HEK293 (cell line): ENCODE data around the gene PRKAR2B.
A peak's percentile ranks its signal among the peaks of the same experiment; 100 is the strongest.

Experiments
- CTCF ChIA-PET: fragments of 350-600 bp; formaldehyde crosslinking; extraction: SDS; loops from one replicate; lab custom pipeline; 2021; ENCODE audit warnings: antibody characterized with exemption; lab: Yijun Ruan, JAX
- POLR2A ChIA-PET: fragments of 300-600 bp; formaldehyde crosslinking; extraction: SDS; loops from one replicate; lab custom pipeline; 2020; ENCODE audit warnings: antibody characterized with exemption, inconsistent platforms; lab: Yijun Ruan, JAX
- H3K27ac ChIP-seq: fragments of 200-500 bp; sonication (Bioruptor generic); 2 replicates; pipeline ENCODE4 v1.5.1; 2014; ENCODE audit warnings: low read depth, low read length, control low read depth, inconsistent platforms; ENCODE audit errors: extremely low read depth
- H3K36me3 ChIP-seq, 2 experiments: fragments of 200-500 bp in 1 of 2; sonication (Bioruptor generic) in 1 of 2; 1 replicate in 1 of 2; 2 replicates in 1 of 2; pipeline ENCODE4 v1.5.1; 2014 to 2017; ENCODE audit warnings: inconsistent platforms in 2 of 2, low read length in 2 of 2; ENCODE audit not compliant: control insufficient read depth in 2 of 2, insufficient read depth in 1 of 2
- H3K4me1 ChIP-seq: fragments of 200-500 bp; sonication (Bioruptor generic); 2 replicates; pipeline ENCODE4 v1.5.1; 2014; ENCODE audit warnings: mild to moderate bottlenecking, low read length, inconsistent platforms; ENCODE audit not compliant: control insufficient read depth, insufficient read depth
- H3K4me3 ChIP-seq: 2 replicates; pipeline ENCODE4 v1.5.1; 2011; ENCODE audit warnings: low read depth, mild to moderate bottlenecking, control low read depth, low read length, moderate library complexity
- H3K9me3 ChIP-seq: fragments of 200-500 bp; sonication (Bioruptor generic); 2 replicates; pipeline ENCODE4 v1.5.1; 2014; ENCODE audit warnings: low read depth, low read length, inconsistent platforms; ENCODE audit not compliant: control insufficient read depth, insufficient read depth
- BCL6B ChIP-seq: fragments of 450-650 bp; formaldehyde crosslinking; IDR thresholded peaks from 2 replicates; pipeline ENCODE4 v1.5.1; 2017; ENCODE audit warnings: missing biosample characterization, missing genetic modification characterization
- CTCF ChIP-seq: fragments of 450-650 bp; formaldehyde crosslinking; IDR thresholded peaks from 2 replicates; pipeline ENCODE4 v1.5.1; 2016; ENCODE audit warnings: missing biosample characterization, missing genetic modification characterization
- HOXC10 ChIP-seq: sonication (generic); formaldehyde crosslinking; IDR thresholded peaks from 2 replicates; pipeline ENCODE4 v1.8.1; 2023; ENCODE audit warnings: mild to moderate bottlenecking, missing genetic modification reagents
- KLF8 ChIP-seq: fragments of 450-650 bp; formaldehyde crosslinking; IDR thresholded peaks from 2 replicates; pipeline ENCODE4 v1.5.1; 2016; ENCODE audit warnings: missing biosample characterization, missing genetic modification characterization
- PRDM1 ChIP-seq: fragments of 450-650 bp; formaldehyde crosslinking; IDR thresholded peaks from 2 replicates; pipeline ENCODE4; 2016; ENCODE audit warnings: missing biosample characterization, missing genetic modification characterization
- SALL2 ChIP-seq: fragments of 450-650 bp; formaldehyde crosslinking; IDR thresholded peaks from 2 replicates; pipeline ENCODE4 v1.5.0; 2017; ENCODE audit warnings: missing biosample characterization, mild to moderate bottlenecking, missing genetic modification characterization, borderline replicate concordance
- SP2 ChIP-seq: fragments of 450-650 bp; formaldehyde crosslinking; IDR thresholded peaks from 2 replicates; pipeline ENCODE4 v1.5.1; 2016; ENCODE audit warnings: missing biosample characterization, missing genetic modification characterization
- SP3 ChIP-seq: fragments of 450-650 bp; formaldehyde crosslinking; IDR thresholded peaks from 2 replicates; pipeline ENCODE4 v1.5.1; 2016; ENCODE audit warnings: missing biosample characterization, missing genetic modification characterization
- ZBTB10 ChIP-seq: fragments of 450-650 bp; formaldehyde crosslinking; IDR thresholded peaks from 2 replicates; pipeline ENCODE4 v1.5.1; 2016; ENCODE audit warnings: missing biosample characterization, missing genetic modification characterization
- ZFHX2 ChIP-seq: fragments of 450-650 bp; formaldehyde crosslinking; conservative IDR thresholded peaks from 2 replicates; pipeline ENCODE4 v1.5.1; 2016; ENCODE audit warnings: missing biosample characterization, missing genetic modification characterization
- ZNF132 ChIP-seq: fragments of 450-650 bp; formaldehyde crosslinking; IDR thresholded peaks from 2 replicates; pipeline ENCODE4 v1.5.1; 2017; ENCODE audit warnings: missing biosample characterization, missing genetic modification characterization, borderline replicate concordance
- ZNF174 ChIP-seq: fragments of 450-650 bp; formaldehyde crosslinking; IDR thresholded peaks from 2 replicates; pipeline ENCODE4 v1.5.0; 2017; ENCODE audit warnings: missing biosample characterization, mild to moderate bottlenecking, missing genetic modification characterization
- ZNF2 ChIP-seq: fragments of 450-650 bp; formaldehyde crosslinking; IDR thresholded peaks from 2 replicates; pipeline ENCODE4 v1.5.1; 2016; ENCODE audit warnings: missing biosample characterization, missing genetic modification characterization
- ZNF211 ChIP-seq: fragments of 450-650 bp; formaldehyde crosslinking; IDR thresholded peaks from 2 replicates; pipeline ENCODE4 v1.5.1; 2016; ENCODE audit warnings: low read depth, missing biosample characterization, missing genetic modification characterization
- ZNF239 ChIP-seq: fragments of 450-650 bp; formaldehyde crosslinking; IDR thresholded peaks from 2 replicates; pipeline ENCODE4 v1.5.1; 2016; ENCODE audit warnings: missing biosample characterization, missing genetic modification characterization
- ZNF24 ChIP-seq: fragments of 450-650 bp; formaldehyde crosslinking; IDR thresholded peaks from 2 replicates; pipeline ENCODE4 v1.5.1; 2016; ENCODE audit warnings: missing biosample characterization, missing genetic modification characterization
- ZNF324 ChIP-seq: fragments of 450-650 bp; formaldehyde crosslinking; IDR thresholded peaks from 2 replicates; pipeline ENCODE4 v1.5.1; 2016; ENCODE audit warnings: missing biosample characterization, missing genetic modification characterization
- ZNF335 ChIP-seq: fragments of 450-650 bp; formaldehyde crosslinking; conservative IDR thresholded peaks from 2 replicates; pipeline ENCODE4 v1.5.1; 2016; ENCODE audit warnings: missing biosample characterization, missing genetic modification characterization
- ZNF362 ChIP-seq: fragments of 450-650 bp; formaldehyde crosslinking; IDR thresholded peaks from 2 replicates; pipeline ENCODE4 v1.5.1; 2016; ENCODE audit warnings: missing biosample characterization, missing genetic modification characterization
- ZNF391 ChIP-seq: fragments of 450-650 bp; formaldehyde crosslinking; IDR thresholded peaks from 2 replicates; pipeline ENCODE4 v1.5.1; 2016; ENCODE audit warnings: low read depth, missing biosample characterization, missing genetic modification characterization, borderline replicate concordance
- ZNF404 ChIP-seq: fragments of 450-650 bp; formaldehyde crosslinking; IDR thresholded peaks from 2 replicates; pipeline ENCODE4 v1.5.1; 2017; ENCODE audit warnings: missing biosample characterization, missing genetic modification characterization
- ZNF558 ChIP-seq: fragments of 450-650 bp; formaldehyde crosslinking; IDR thresholded peaks from 2 replicates; pipeline ENCODE4 v1.5.1; 2016; ENCODE audit warnings: missing biosample characterization, missing genetic modification characterization
- ZNF560 ChIP-seq: fragments of 450-650 bp; formaldehyde crosslinking; IDR thresholded peaks from 2 replicates; pipeline ENCODE4 v1.5.1; 2017; ENCODE audit warnings: missing biosample characterization, missing genetic modification characterization, borderline replicate concordance
- ZNF664 ChIP-seq: fragments of 450-650 bp; formaldehyde crosslinking; IDR thresholded peaks from 2 replicates; pipeline ENCODE4 v1.5.1; 2016; ENCODE audit warnings: missing biosample characterization, missing genetic modification characterization
- ZNF792 ChIP-seq: fragments of 450-650 bp; formaldehyde crosslinking; IDR thresholded peaks from 2 replicates; pipeline ENCODE4 v1.5.1; 2016; ENCODE audit warnings: missing biosample characterization, missing genetic modification characterization
- ZNF830 ChIP-seq: fragments of 450-650 bp; IDR thresholded peaks from 2 replicates; pipeline ENCODE4 v1.5.0; 2018; ENCODE audit warnings: missing biosample characterization, missing genetic modification characterization, low read depth, mild to moderate bottlenecking, moderate library complexity
- ZSCAN30 ChIP-seq: fragments of 450-650 bp; IDR thresholded peaks from 2 replicates; pipeline ENCODE4 v1.5.1; 2018; ENCODE audit warnings: missing biosample characterization, mild to moderate bottlenecking, missing genetic modification characterization, moderate library complexity
- ZSCAN5A ChIP-seq: fragments of 450-650 bp; formaldehyde crosslinking; IDR thresholded peaks from 2 replicates; pipeline ENCODE4 v1.5.1; 2016; ENCODE audit warnings: missing biosample characterization, missing genetic modification characterization

PRKAR2B gene

GRCh38 chr7:107035446-107035845, 9.1 kb upstream of the PRKAR2B start:
- Histone ChIP-seq H3K27ac (no peak overlapping the region), H3K36me3 (no peaks in the 10 kb centered on the region), H3K4me3 (no peak overlapping the region), H3K9me3 (no peaks in the 10 kb centered on the region), H3K4me1 (no peaks in the 10 kb centered on the region)
- CTCF ChIA-PET = interaction anchor here (1.2 kb wide), 1 partner anchor 88 kb away, joined by 3 read pairs; no protein-coding TSS in a partner anchor
- POLR2A ChIA-PET = no interaction called here
- TF ChIP-seq ZNF24 (tag by site-specific recombination) (no peak), ZNF324 (tag by site-specific recombination) (no peak), SP3 (tag by site-specific recombination) (0 out of 2 replicates have a peak, but pooled peaks have one; percentile 20), ZNF132 (tag by site-specific recombination) (no peak), ZNF239 (no peak), CTCF (tag by site-specific recombination) (no peak), ZNF404 (tag by site-specific recombination) (no peak), ZFHX2 (tag by site-specific recombination) (no peak), ZNF335 (tag by site-specific recombination) (0 out of 2 replicates have a peak, but pooled peaks have one; percentile 13), ZNF362 (no peak), ZNF174 (tag by site-specific recombination) (no peak), ZSCAN30 (tag by site-specific recombination) (no peak), ZNF211 (tag by site-specific recombination) (no peak), HOXC10 (CRISPR knock-in tag) (no peak), SALL2 (no peak), KLF8 (tag by site-specific recombination) (no peak), ZNF830 (tag by site-specific recombination) (no peak), ZBTB10 (no peak), ZNF2 (tag by site-specific recombination) (no peak), ZNF792 (no peak), ZNF391 (no peak), SP2 (tag by site-specific recombination) (no peak), ZNF558 (no peak), ZNF560 (tag by site-specific recombination) (no peak), BCL6B (tag by site-specific recombination) (no peak), ZSCAN5A (tag by site-specific recombination) (no peak), ZNF664 (tag by site-specific recombination) (no peak), PRDM1 (peak; percentile 90)
